Measurements from ENCODE around the gene LIMA1.

- TF ChIP-seq, protein P1, sequence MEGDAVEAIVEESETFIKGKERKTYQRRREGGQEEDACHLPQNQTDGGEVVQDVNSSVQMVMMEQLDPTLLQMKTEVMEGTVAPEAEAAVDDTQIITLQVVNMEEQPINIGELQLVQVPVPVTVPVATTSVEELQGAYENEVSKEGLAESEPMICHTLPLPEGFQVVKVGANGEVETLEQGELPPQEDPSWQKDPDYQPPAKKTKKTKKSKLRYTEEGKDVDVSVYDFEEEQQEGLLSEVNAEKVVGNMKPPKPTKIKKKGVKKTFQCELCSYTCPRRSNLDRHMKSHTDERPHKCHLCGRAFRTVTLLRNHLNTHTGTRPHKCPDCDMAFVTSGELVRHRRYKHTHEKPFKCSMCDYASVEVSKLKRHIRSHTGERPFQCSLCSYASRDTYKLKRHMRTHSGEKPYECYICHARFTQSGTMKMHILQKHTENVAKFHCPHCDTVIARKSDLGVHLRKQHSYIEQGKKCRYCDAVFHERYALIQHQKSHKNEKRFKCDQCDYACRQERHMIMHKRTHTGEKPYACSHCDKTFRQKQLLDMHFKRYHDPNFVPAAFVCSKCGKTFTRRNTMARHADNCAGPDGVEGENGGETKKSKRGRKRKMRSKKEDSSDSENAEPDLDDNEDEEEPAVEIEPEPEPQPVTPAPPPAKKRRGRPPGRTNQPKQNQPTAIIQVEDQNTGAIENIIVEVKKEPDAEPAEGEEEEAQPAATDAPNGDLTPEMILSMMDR (IDR thresholded peaks at IDR 0.05) = peak; percentile 65 to 71 (median 69)
- TF ChIP-seq EP300 (IDR thresholded peaks at IDR 0.05) = no peak
- TF ChIP-seq POLR2A (IDR thresholded peaks at IDR 0.05; ENCODE audit: low read depth) = no peak
These were observed 108.2 kb downstream of the LIMA1 start for GRCh38 chr12:50174971-50175715.
